H1 (cell line): ENCODE results near the gene CDCA3. TPM values are rescaled to one million over a fixed set of nuclear protein-coding genes. Genes with fewer than 3 reads are reported as not detected.

ENCODE experiments used
- CTCF ChIA-PET: fragments of 300-600 bp; sonication (Branson Sonifier 250); formaldehyde crosslinking; loops from one replicate; lab custom pipeline; 2021; ENCODE audit not compliant: partially characterized antibody; lab: Charles Lee
- POLR2A ChIA-PET: fragments of 300-600 bp; sonication (Branson Sonifier 250); formaldehyde crosslinking; loops from one replicate; lab custom pipeline; 2021; ENCODE audit warnings: inconsistent platforms; ENCODE audit not compliant: partially characterized antibody; lab: Charles Lee
- DNase-seq, 2 experiments: peaks; one replicate each; pipeline versions ENCODE4 v3.0.0 to v3.0.0-alpha.2; 2010 to 2022; ENCODE audit warnings: low spot score in 2 of 2, low read depth in 1 of 2, mixed read lengths in 1 of 2
- FAIRE-seq: peaks from 2 replicates; lab custom pipeline; 2011; peaks lifted over from hg19 to GRCh38; lab: Jason Lieb, UNC
- H2AFZ ChIP-seq: 2 replicates; pipeline ENCODE4 v1.8.1; 2012; ENCODE audit warnings: low read length, inconsistent platforms
- H2AK5ac ChIP-seq: 2 replicates; pipeline ENCODE4 v1.6.1; 2013; ENCODE audit warnings: low read depth, low read length
- H2BK120ac ChIP-seq: replicated peaks from 2 replicates; pipeline ENCODE3; 2013; ENCODE audit warnings: low read depth, low read length, inconsistent platforms
- H2BK12ac ChIP-seq: 2 replicates; pipeline ENCODE4 v1.6.1; 2013; ENCODE audit warnings: low read depth, low read length
- H2BK15ac ChIP-seq: 2 replicates; pipeline ENCODE4 v1.6.1; 2013; ENCODE audit warnings: low read length
- H2BK20ac ChIP-seq: 2 replicates; pipeline ENCODE4 v1.6.1; 2013; ENCODE audit warnings: low read length
- H2BK5ac ChIP-seq: 2 replicates; pipeline ENCODE4 v1.6.1; 2013; ENCODE audit warnings: low read depth, low read length
- H3K14ac ChIP-seq: 2 replicates; pipeline ENCODE4 v1.6.1; 2013; ENCODE audit warnings: inconsistent platforms; ENCODE audit not compliant: insufficient read length
- H3K18ac ChIP-seq: 2 replicates; pipeline ENCODE4 v1.6.1; 2013; ENCODE audit warnings: low read length; ENCODE audit errors: extremely low read depth
- H3K23ac ChIP-seq: 2 replicates; pipeline ENCODE4 v1.6.1; 2013; ENCODE audit warnings: inconsistent platforms; ENCODE audit not compliant: insufficient read length
- H3K23me2 ChIP-seq: 2 replicates; pipeline ENCODE4 v1.6.1; 2013; ENCODE audit warnings: low read depth, low read length
- H3K27ac ChIP-seq: 2 replicates; pipeline ENCODE4 v1.6.1; 2011; ENCODE audit warnings: low read depth, low read length, inconsistent platforms
- H3K27me3 ChIP-seq, 4 experiments: replicated peaks in 1 of 4; 1 replicate in 1 of 4; 2 replicates in 3 of 4; pipeline versions ENCODE4 v1.6.1 to v1.8.1; 2011 to 2013; ENCODE audit warnings: low read length in 3 of 4, mild to moderate bottlenecking in 3 of 4, inconsistent platforms in 2 of 4, mixed read lengths in 2 of 4, moderate library complexity in 1 of 4; ENCODE audit not compliant: control insufficient read depth in 3 of 4, insufficient read depth in 3 of 4; ENCODE audit errors: extremely low read depth in 1 of 4
- H3K36me3 ChIP-seq, 4 experiments: 2 replicates each; pipeline versions ENCODE4 v1.6.1 to v1.8.1; 2011 to 2013; ENCODE audit warnings: mild to moderate bottlenecking in 4 of 4, low read length in 3 of 4, moderate library complexity in 2 of 4, control low read depth in 1 of 4, inconsistent platforms in 1 of 4; ENCODE audit not compliant: insufficient read depth in 4 of 4, control insufficient read depth in 2 of 4
- H3K4ac ChIP-seq: replicated peaks from 2 replicates; pipeline ENCODE3; 2013; ENCODE audit warnings: low read length, low read depth, mixed read lengths, inconsistent platforms; ENCODE audit not compliant: insufficient read length
- H3K4me1 ChIP-seq, 4 experiments: replicated peaks in 1 of 4; 1 replicate in 1 of 4; 2 replicates in 3 of 4; pipeline versions ENCODE4 v1.6.1 to v1.8.1; 2011 to 2013; ENCODE audit warnings: low read length in 3 of 4, inconsistent platforms in 2 of 4, mixed read lengths in 1 of 4; ENCODE audit not compliant: insufficient read depth in 4 of 4, control insufficient read depth in 3 of 4
- H3K4me2 ChIP-seq, 2 experiments: 2 replicates each; pipeline versions ENCODE4 v1.6.1 to v1.8.1; 2011 to 2013; ENCODE audit warnings: low read depth in 2 of 2, low read length in 2 of 2, control low read depth in 1 of 2, inconsistent platforms in 1 of 2, mild to moderate bottlenecking in 1 of 2; ENCODE audit not compliant: insufficient read depth in 1 of 2
- H3K4me3 ChIP-seq, 4 experiments: fragments of 200-600, 300-600 bp in 1 of 4; sonication (generic), shearing (Covaris generic), sonication (Bioruptor Twin) in 1 of 4; 2 replicates each; pipeline versions ENCODE4 v1.5.1 to v1.8.1; 2011 to 2016; ENCODE audit warnings: low read length in 4 of 4, low read depth in 3 of 4, control low read depth in 2 of 4, inconsistent platforms in 2 of 4, mild to moderate bottlenecking in 2 of 4, mixed read lengths in 1 of 4, moderate library complexity in 1 of 4; ENCODE audit not compliant: insufficient read depth in 2 of 4; ENCODE audit errors: extremely low read depth in 1 of 4
- H3K56ac ChIP-seq: replicated peaks from 2 replicates; pipeline ENCODE3; 2013; ENCODE audit warnings: low read depth, mild to moderate bottlenecking, mixed read lengths, low read length, inconsistent platforms; ENCODE audit not compliant: insufficient read length
- H3K79me1 ChIP-seq: 2 replicates; pipeline ENCODE4 v1.6.1; 2013; ENCODE audit warnings: low read depth, low read length, control low read depth
- H3K79me2 ChIP-seq, 2 experiments: 2 replicates each; pipeline versions ENCODE4 v1.6.1 to v1.8.1; 2012 to 2013; ENCODE audit warnings: low read length in 2 of 2, mild to moderate bottlenecking in 2 of 2, inconsistent platforms in 1 of 2; ENCODE audit not compliant: insufficient read depth in 2 of 2, control insufficient read depth in 1 of 2
- H3K9ac ChIP-seq, 4 experiments: replicated peaks in 1 of 4; 1 replicate in 1 of 4; 2 replicates in 3 of 4; pipeline versions ENCODE4 v1.6.1 to v1.8.1; 2011 to 2013; ENCODE audit warnings: low read depth in 3 of 4, low read length in 3 of 4, control low read depth in 2 of 4, mild to moderate bottlenecking in 2 of 4, moderate library complexity in 2 of 4, inconsistent platforms in 1 of 4; ENCODE audit errors: extremely low read depth in 1 of 4
- H3K9me3 ChIP-seq, 2 experiments: 2 replicates each; pipeline versions ENCODE4 v1.6.1 to v1.8.1; 2012 to 2013; ENCODE audit warnings: mild to moderate bottlenecking in 2 of 2, moderate library complexity in 2 of 2, control low read depth in 1 of 2, inconsistent platforms in 1 of 2, low read depth in 1 of 2, low read length in 1 of 2, mixed read lengths in 1 of 2; ENCODE audit not compliant: insufficient read depth in 2 of 2
- H4K20me1 ChIP-seq, 2 experiments: replicated peaks in 1 of 2; 2 replicates each; pipeline versions ENCODE3 to v1.8.1; 2011 to 2013; ENCODE audit warnings: inconsistent platforms in 2 of 2, low read length in 2 of 2, mild to moderate bottlenecking in 1 of 2; ENCODE audit not compliant: insufficient read depth in 2 of 2, control insufficient read depth in 1 of 2
- H4K5ac ChIP-seq: 2 replicates; pipeline ENCODE4 v1.6.1; 2013; ENCODE audit warnings: low read length, low read depth, mixed read lengths, inconsistent platforms; ENCODE audit not compliant: insufficient read length
- H4K8ac ChIP-seq: 2 replicates; pipeline ENCODE4 v1.8.0; 2013; ENCODE audit warnings: mild to moderate bottlenecking, moderate library complexity, low read length, inconsistent platforms; ENCODE audit not compliant: insufficient read depth; ENCODE audit errors: extremely low read depth
- H4K91ac ChIP-seq: replicated peaks from 2 replicates; pipeline ENCODE3; 2013; ENCODE audit warnings: low read length, mixed read lengths, inconsistent platforms; ENCODE audit not compliant: insufficient read length
- CTBP2 ChIP-seq: IDR thresholded peaks from 2 replicates; pipeline ENCODE4 v1.7.0; 2011; ENCODE audit warnings: borderline replicate concordance, mild to moderate bottlenecking, moderate library complexity, mixed read lengths, low read length; ENCODE audit not compliant: insufficient read depth, insufficient read length
- EGR1 ChIP-seq: IDR thresholded peaks from 2 replicates; pipeline ENCODE4 v1.6.1; 2011; ENCODE audit warnings: low read depth, low read length, borderline replicate concordance
- EP300 ChIP-seq, 2 experiments: IDR thresholded peaks; 1 replicate in 1 of 2; 2 replicates in 1 of 2; pipeline ENCODE4 v1.6.1; 2011 to 2012; ENCODE audit warnings: low read depth in 2 of 2, low read length in 2 of 2, mild to moderate bottlenecking in 2 of 2, borderline replicate concordance in 1 of 2, inconsistent platforms in 1 of 2, moderate library complexity in 1 of 2
- GTF2F1 ChIP-seq: IDR thresholded peaks from 2 replicates; pipeline ENCODE4 v1.6.1; 2012; ENCODE audit warnings: low read depth, low read length, improper control_type of control experiment, borderline replicate concordance
- JUN ChIP-seq: IDR thresholded peaks from 2 replicates; pipeline ENCODE4 v1.6.1; 2011; ENCODE audit warnings: low read depth, mild to moderate bottlenecking, improper control_type of control experiment, low read length
- RAD21 ChIP-seq, 2 experiments: IDR thresholded peaks in 1 of 2; conservative IDR thresholded peaks in 1 of 2; 2 replicates each; pipeline ENCODE4 v1.6.1; 2011; ENCODE audit warnings: low read depth in 2 of 2, low read length in 2 of 2, improper control_type of control experiment in 1 of 2, inconsistent platforms in 1 of 2, mild to moderate bottlenecking in 1 of 2, moderate library complexity in 1 of 2
- RNF2 ChIP-seq: fragments of 200-900, 300-1000 bp; sonication (generic); IDR thresholded peaks from 2 replicates; pipeline ENCODE4 v1.7.1; 2016; ENCODE audit warnings: borderline replicate concordance, low read depth, mild to moderate bottlenecking, antibody characterized with exemption, low read length; ENCODE audit not compliant: poor library complexity, severe bottlenecking; ENCODE audit errors: missing control alignments
- RXRA ChIP-seq: IDR thresholded peaks from 2 replicates; pipeline ENCODE4 v1.6.1; 2011; ENCODE audit warnings: low read depth, mild to moderate bottlenecking, low read length, moderate library complexity; ENCODE audit not compliant: insufficient read depth
- SIX5 ChIP-seq: IDR thresholded peaks from 2 replicates; pipeline ENCODE4 v1.6.1; 2011; ENCODE audit warnings: mild to moderate bottlenecking, low read depth, low read length
- SP4 ChIP-seq: IDR thresholded peaks from 2 replicates; pipeline ENCODE4 v1.6.1; 2012; ENCODE audit warnings: low read length, inconsistent platforms
- SUZ12 ChIP-seq: fragments of 200-600 bp; sonication (generic); IDR thresholded peaks from 2 replicates; pipeline ENCODE4 v1.6.1; 2012; ENCODE audit warnings: mild to moderate bottlenecking, inconsistent platforms, low read length, moderate library complexity, mixed read lengths
- TAF1 ChIP-seq: IDR thresholded peaks from 2 replicates; pipeline ENCODE4 v1.6.1; 2011; ENCODE audit warnings: mild to moderate bottlenecking, low read depth, low read length
- ZNF274 ChIP-seq: IDR thresholded peaks from 2 replicates; pipeline ENCODE4 v1.7.0; 2012; ENCODE audit warnings: low read length, borderline replicate concordance; ENCODE audit errors: extremely low read depth
- WGBS, 2 experiments: shearing (Covaris generic) in 1 of 2; methylation state at CpG; one replicate each; pipeline versions ENCODE4 v1.1.6 to v1.1.7; 2013 to 2015; ENCODE audit warnings: low lambda C conversion rate in 2 of 2, mixed read lengths in 2 of 2, inconsistent platforms in 1 of 2, low coverage in 1 of 2, missing lambda C conversion rate in 1 of 2; ENCODE audit not compliant: insufficient replicate concordance in 2 of 2, insufficient coverage in 1 of 2, insufficient read length in 1 of 2; ENCODE audit errors: extremely low coverage in 1 of 2, missing lambda C conversion rate in 1 of 2; 5-methylcytosine and 5-hydroxymethylcytosine counted together
- polyA plus RNA-seq, 7 experiments: library from polyadenylated mRNA; depleted of rRNA in 3 of 7; stranded (reverse) in 5 of 7; unstranded in 2 of 7; fragments of >200 nt in 5 of 7; fragments of 200-250 nt in 2 of 7; gene quantifications; 1 replicate in 5 of 7; 2 replicates in 1 of 7; 4 replicates in 1 of 7; pipeline versions ENCODE4 v1.2.1 to v1.2.3, GENCODE V29; 2011 to 2013; ENCODE audit warnings: missing spikeins in 2 of 7, mixed read lengths in 2 of 7
- total RNA-seq: library from RNA; stranded (reverse); fragmentation: NEBNext Ultra II Directional; extraction: Animal tissue kit (Norgen Biotek cat#: 25700); gene quantifications from 2 replicates; pipeline ENCODE4 v1.2.1, GENCODE V29; 2021

CDCA3 gene
- total and polyA plus RNA-seq, 2 of the 8 experiments (the other 6 are each of a cell fraction or from before 2014, with no cell fraction given) = 47.7 to 71.2 TPM

- Histone ChIP-seq H2BK12ac (no peak overlapping the region), H3K79me1 (no peaks in the 10 kb centered on the region), H2BK120ac (no peak overlapping the region), H3K27me3 (peaks cover 0 to 2% (median 0%) of the 10 kb centered on the region in 4 experiments; a peak in 3 of 7 replicates), H2AK5ac (no peak overlapping the region), H2BK15ac (no peak overlapping the region), H3K4ac (no peak overlapping the region), H3K4me3 (no peak overlapping the region), H3K56ac (no peak overlapping the region), H3K14ac (no peak overlapping the region), H3K4me1 (peaks cover 0 to 14% (median 8%) of the 10 kb centered on the region in 4 experiments; a peak in 6 of 7 replicates), H2AFZ (no peak overlapping the region), H2BK20ac (no peak overlapping the region), H3K9ac (no peak overlapping the region), H3K79me2 (no peaks in the 10 kb centered on the region), H2BK5ac (no peak overlapping the region), H3K9me3 (peaks cover 0 to 2% of the 10 kb centered on the region in 2 experiments; a peak in 1 of 4 replicates), H4K91ac (no peak overlapping the region), H4K20me1 (peaks cover 0 to 6% of the 10 kb centered on the region in 2 experiments), H4K5ac (no peak overlapping the region), H3K36me3 (no peaks in the 10 kb centered on the region; a peak in 1 of 8 replicates), H3K18ac (no peak overlapping the region), H3K4me2 (no peak overlapping the region), H4K8ac (no peak overlapping the region), H3K27ac (no peak overlapping the region), H3K23ac (no peak overlapping the region), H3K23me2 (peaks cover 6% of the 10 kb centered on the region)
- WGBS, 2 experiments = 84% methylated on average over 4 of the region's 4 CpGs; no CpG with 5 or more reads in 1 of the 2 experiments
- POLR2A ChIA-PET = interaction anchor here (1.0 to 2.9 kb wide), 7 partner anchors 12 to 47 kb away, joined by 3 to 9 read pairs (median 4); partner anchors contain the start of genes CD4, P3H3 and PTMS
- CTCF ChIA-PET = interaction anchor here (0.9 to 6.4 kb wide), 4 partner anchors 11 to 42 kb away, joined by 3 to 45 read pairs (median 4); no protein-coding TSS in a partner anchor
- FAIRE-seq (no peak), DNase-seq (no peak)
- TF ChIP-seq TAF1 (no peak), EGR1 (no peak), RAD21 (IDR thresholded peaks at IDR 0.05 in 1 of 2, conservative IDR thresholded peaks at IDR 0.05 in 1 of 2; ENCODE audit: low read depth in 2 of 2, low read length in 2 of 2) (no peak), GTF2F1 (no peak), RNF2 (no peak), SIX5 (no peak), SP4 (no peak), EP300 (IDR thresholded peaks at IDR 0.05; ENCODE audit: borderline replicate concordance in 1 of 2, low read depth in 2 of 2, low read length in 2 of 2) (no peak), RXRA (no peak), JUN (no peak), ZNF274 (no peak), SUZ12 (no peak), CTBP2 (no peak)
These were observed 37.7 kb downstream of the CDCA3 start for GRCh38 chr12:6813363-6813762.
